Body of pancreas (tissue), 4 donors: ENCODE results near the gene CCR6.

Source experiments
- POLR2A ChIP-seq, 3 donors: fragments of 450-650 bp; IDR thresholded peaks; one replicate each; pipeline ENCODE4 v1.6.1; 2016; ENCODE audit warnings: antibody characterized with exemption in 3 of 3, mild to moderate bottlenecking in 2 of 3
- TF ChIP-seq, protein P1 (sequence below), 7 experiments: fragments of 450-650 bp in 4 of 7; fragments of 200-600 bp in 3 of 7; sonication (generic) in 3 of 7; IDR thresholded peaks; one replicate each; pipeline ENCODE4 v1.5.1; 2016 to 2019; ENCODE audit warnings: antibody characterized with exemption in 7 of 7

DNA sequence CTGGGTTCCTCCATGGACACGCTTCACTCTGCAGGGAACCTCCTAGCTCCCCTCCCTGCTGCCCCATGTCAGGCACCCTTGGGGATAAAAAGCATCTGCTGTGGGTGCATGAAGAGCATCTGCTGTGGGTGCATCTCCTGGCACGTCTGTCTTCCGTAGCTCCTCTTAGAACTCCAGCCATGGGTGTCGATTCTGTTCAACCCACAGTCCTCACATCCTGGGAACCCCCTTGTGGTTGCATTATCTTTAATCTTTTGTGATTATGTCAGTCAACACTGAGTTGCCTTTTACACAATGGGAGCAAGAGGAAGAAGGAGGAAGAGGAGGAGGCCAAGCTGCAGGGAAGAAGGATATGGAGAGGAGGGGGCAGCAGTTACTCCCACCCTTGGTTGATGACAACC lies 24.1 kb upstream of the CCR6 start:
- TF ChIP-seq, protein P1, sequence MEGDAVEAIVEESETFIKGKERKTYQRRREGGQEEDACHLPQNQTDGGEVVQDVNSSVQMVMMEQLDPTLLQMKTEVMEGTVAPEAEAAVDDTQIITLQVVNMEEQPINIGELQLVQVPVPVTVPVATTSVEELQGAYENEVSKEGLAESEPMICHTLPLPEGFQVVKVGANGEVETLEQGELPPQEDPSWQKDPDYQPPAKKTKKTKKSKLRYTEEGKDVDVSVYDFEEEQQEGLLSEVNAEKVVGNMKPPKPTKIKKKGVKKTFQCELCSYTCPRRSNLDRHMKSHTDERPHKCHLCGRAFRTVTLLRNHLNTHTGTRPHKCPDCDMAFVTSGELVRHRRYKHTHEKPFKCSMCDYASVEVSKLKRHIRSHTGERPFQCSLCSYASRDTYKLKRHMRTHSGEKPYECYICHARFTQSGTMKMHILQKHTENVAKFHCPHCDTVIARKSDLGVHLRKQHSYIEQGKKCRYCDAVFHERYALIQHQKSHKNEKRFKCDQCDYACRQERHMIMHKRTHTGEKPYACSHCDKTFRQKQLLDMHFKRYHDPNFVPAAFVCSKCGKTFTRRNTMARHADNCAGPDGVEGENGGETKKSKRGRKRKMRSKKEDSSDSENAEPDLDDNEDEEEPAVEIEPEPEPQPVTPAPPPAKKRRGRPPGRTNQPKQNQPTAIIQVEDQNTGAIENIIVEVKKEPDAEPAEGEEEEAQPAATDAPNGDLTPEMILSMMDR (IDR thresholded peaks at IDR 0.05): no peak
- TF ChIP-seq POLR2A (IDR thresholded peaks at IDR 0.05): no peak
